Measurements from ENCODE around the gene CDH16.
"Not testable (repeated sequence)": the region's sequence is repeated elsewhere in the genome, so short reads cannot be mapped to it uniquely, and the experiment has no call there.

The CDH16 gene

GRCh38 chr16:66947302-66948065 lies 28.8 kb upstream of the CDH16 start:
- peak; percentile 72 for DNase-seq (ENCODE audit: low read depth)

GRCh38 chr16:66946974-66947301 lies 28.3 kb upstream of the CDH16 start:
- DNase-seq (ENCODE audit: low read depth): no peak

- DNase-seq (ENCODE audit: low read depth): no peak
These were observed 27.9 kb upstream of the CDH16 start for GRCh38 chr16:66946541-66946940.

GRCh38 chr16:66945939-66946338 lies 27.3 kb upstream of the CDH16 start:
- no peak for DNase-seq (ENCODE audit: low read depth)

- DNase-seq (ENCODE audit: low read depth): not testable (repeated sequence)
These were observed 26.3 kb upstream of the CDH16 start for GRCh38 chr16:66944971-66945370.

- DNase-seq (ENCODE audit: low read depth): no peak
These were observed 25.4 kb upstream of the CDH16 start for GRCh38 chr16:66944054-66944441.

- no peak for DNase-seq (ENCODE audit: low read depth)
These were observed 24.9 kb upstream of the CDH16 start for GRCh38 chr16:66943426-66944053.

- no peak for DNase-seq (ENCODE audit: low read depth)
These were observed 24.3 kb upstream of the CDH16 start for GRCh38 chr16:66942981-66943380.

GRCh38 chr16:66940236-66940635 lies 21.6 kb upstream of the CDH16 start:
- DNase-seq (ENCODE audit: low read depth): no peak

- DNase-seq (ENCODE audit: low read depth): no peak
These were observed 20.7 kb upstream of the CDH16 start for GRCh38 chr16:66939366-66939765.

- no peak for DNase-seq (ENCODE audit: low read depth)
These were observed 19.1 kb upstream of the CDH16 start for GRCh38 chr16:66937725-66938337.

GRCh38 chr16:66936889-66937554 lies 18.3 kb upstream of the CDH16 start:
- DNase-seq (ENCODE audit: low read depth): no peak

- no peak for DNase-seq (ENCODE audit: low read depth)
These were observed 17.8 kb upstream of the CDH16 start for GRCh38 chr16:66936462-66936861.

- DNase-seq (ENCODE audit: low read depth): no peak
These were observed 16.8 kb upstream of the CDH16 start, which contains the start of gene CES2 for GRCh38 chr16:66935314-66936011. Gene CES2, plus strand, starts transcription at chr16:66935516. Its CDS starts 120 bp downstream, at chr16:66935636.

GRCh38 chr16:66934839-66935313 lies 16.2 kb upstream of the CDH16 start:
- DNase-seq (ENCODE audit: low read depth): not testable (repeated sequence)

- peak; percentile 84 for DNase-seq (ENCODE audit: low read depth)
These were observed 15.6 kb upstream of the CDH16 start, which contains the start of gene CIAO2B for GRCh38 chr16:66934138-66934838. Gene CIAO2B, minus strand, starts transcription at chr16:66934402. Its CDS starts 38 bp downstream, at chr16:66934364.

- DNase-seq (ENCODE audit: low read depth): no peak
These were observed 15.1 kb upstream of the CDH16 start for GRCh38 chr16:66933776-66934137.

GRCh38 chr16:66932076-66932475 lies 13.4 kb upstream of the CDH16 start:
- no peak for DNase-seq (ENCODE audit: low read depth)

- DNase-seq (ENCODE audit: low read depth): no peak
These were observed 13.0 kb upstream of the CDH16 start for GRCh38 chr16:66931665-66932064.

GRCh38 chr16:66930189-66930588 lies 11.5 kb upstream of the CDH16 start:
- DNase-seq (ENCODE audit: low read depth): no peak

- DNase-seq (ENCODE audit: low read depth): no peak
These were observed 10.2 kb upstream of the CDH16 start for GRCh38 chr16:66928702-66929388.

All from stimulated activated CD8-positive, alpha-beta memory T cell treated with anti-CD3 and anti-CD28 coated beads, Interleukin-4, amount 100 ng/mL, for 24 hours (primary cell).